GM23248 (cell line): ENCODE data around the gene NDUFA5. TPM values are rescaled to one million over a fixed set of nuclear protein-coding genes. Genes with fewer than 3 reads are reported as not detected.

Experiments used
- DNase-seq: peaks from one replicate; pipeline ENCODE4 v3.0.0-alpha.2; 2015
- H2AFZ ChIP-seq: fragments of 200-600 bp; sonication (generic); 2 replicates; pipeline ENCODE4 v1.6.1; 2016; ENCODE audit warnings: antibody characterized with exemption
- H3F3A ChIP-seq: fragments of 200-600 bp; sonication (generic); 2 replicates; pipeline ENCODE4 v1.6.1; 2016; ENCODE audit warnings: mild to moderate bottlenecking, antibody characterized with exemption, mixed run types; ENCODE audit not compliant: insufficient read depth
- H3K27ac ChIP-seq: fragments of 200-600 bp; sonication (generic); 2 replicates; pipeline ENCODE4 v1.5.1; 2016; ENCODE audit warnings: mild to moderate bottlenecking
- H3K27me3 ChIP-seq: fragments of 200-600 bp; sonication (generic); replicated peaks from 2 replicates; pipeline ENCODE4 v1.6.1; 2016; ENCODE audit warnings: mild to moderate bottlenecking; ENCODE audit not compliant: insufficient read depth
- H3K36me3 ChIP-seq: fragments of 200-600 bp; sonication (generic); 2 replicates; pipeline ENCODE4 v1.6.1; 2016; ENCODE audit warnings: low read depth, mild to moderate bottlenecking
- H3K4me1 ChIP-seq: fragments of 200-600 bp; sonication (generic); 2 replicates; pipeline ENCODE4 v1.6.1; 2016; ENCODE audit warnings: mild to moderate bottlenecking; ENCODE audit not compliant: insufficient read depth
- H3K4me2 ChIP-seq: fragments of 200-600 bp; sonication (generic); one replicate; pipeline ENCODE4 v1.6.1; 2016; ENCODE audit warnings: mild to moderate bottlenecking; ENCODE audit not compliant: unreplicated experiment
- H3K4me3 ChIP-seq: fragments of 200-600 bp; sonication (generic); 2 replicates; pipeline ENCODE4 v1.5.1; 2016; ENCODE audit warnings: mild to moderate bottlenecking
- H3K79me2 ChIP-seq: fragments of 200-600 bp; sonication (generic); 2 replicates; pipeline ENCODE4 v1.6.1; 2016; ENCODE audit warnings: mild to moderate bottlenecking; ENCODE audit not compliant: insufficient read depth
- H3K9ac ChIP-seq: fragments of 200-600 bp; sonication (generic); 2 replicates; pipeline ENCODE4 v1.6.1; 2016; ENCODE audit warnings: mild to moderate bottlenecking
- H3K9me2 ChIP-seq: fragments of 200-600 bp; sonication (generic); 2 replicates; pipeline ENCODE4 v1.6.1; 2016; ENCODE audit warnings: mixed run types, mild to moderate bottlenecking, moderate library complexity; ENCODE audit not compliant: insufficient read depth
- H3K9me3 ChIP-seq: fragments of 200-600 bp; sonication (generic); one replicate; pipeline ENCODE4 v1.6.1; 2017; ENCODE audit warnings: low read depth
- H4K20me1 ChIP-seq: fragments of 200-600 bp; sonication (generic); 2 replicates; pipeline ENCODE4 v1.6.0; 2016; ENCODE audit not compliant: insufficient read depth
- EZH2 ChIP-seq: fragments of 200-600 bp; sonication (generic); IDR thresholded peaks from 2 replicates; pipeline ENCODE4 v1.6.1; 2018; ENCODE audit warnings: antibody characterized with exemption, mild to moderate bottlenecking; ENCODE audit not compliant: insufficient read depth, poor library complexity, severe bottlenecking
- EZH2phosphoT487 ChIP-seq: fragments of 200-600 bp; sonication (generic); IDR thresholded peaks from 2 replicates; pipeline ENCODE4 v1.6.1; 2018; ENCODE audit warnings: antibody characterized with exemption, moderate library complexity, mild to moderate bottlenecking, low read depth; ENCODE audit not compliant: insufficient read depth
- WGBS, 2 experiments: methylation state at CpG; one replicate each; pipeline ENCODE4 v1.1.6; 2015 to 2017; ENCODE audit warnings: low lambda C conversion rate in 2 of 2, low coverage in 1 of 2; ENCODE audit errors: missing lambda C conversion rate in 2 of 2; 5-methylcytosine and 5-hydroxymethylcytosine counted together
- in situ Hi-C: fragments of 300-500 bp; cut with MboI; formaldehyde crosslinking; loops from 2 replicates; pipeline ENCODE4 v1.15.0; 2020
- polyA plus RNA-seq: library from polyadenylated mRNA; unstranded; fragments of >200 nt; fragmentation: Nextera tagmentation; extraction: Ambion mirVana; gene quantifications from 2 replicates; pipeline ENCODE4 v1.2.1, GENCODE V29; 2016
- total RNA-seq: library from RNA; depleted of rRNA; stranded (reverse); fragments of >200 nt; shearing (Covaris generic); gene quantifications from 2 replicates; pipeline ENCODE4 v1.2.3, GENCODE V29; 2014

Gene NDUFA5
- total and polyA plus RNA-seq, 2 experiments from 2014 or later: 52.4 to 110 TPM

DNA sequence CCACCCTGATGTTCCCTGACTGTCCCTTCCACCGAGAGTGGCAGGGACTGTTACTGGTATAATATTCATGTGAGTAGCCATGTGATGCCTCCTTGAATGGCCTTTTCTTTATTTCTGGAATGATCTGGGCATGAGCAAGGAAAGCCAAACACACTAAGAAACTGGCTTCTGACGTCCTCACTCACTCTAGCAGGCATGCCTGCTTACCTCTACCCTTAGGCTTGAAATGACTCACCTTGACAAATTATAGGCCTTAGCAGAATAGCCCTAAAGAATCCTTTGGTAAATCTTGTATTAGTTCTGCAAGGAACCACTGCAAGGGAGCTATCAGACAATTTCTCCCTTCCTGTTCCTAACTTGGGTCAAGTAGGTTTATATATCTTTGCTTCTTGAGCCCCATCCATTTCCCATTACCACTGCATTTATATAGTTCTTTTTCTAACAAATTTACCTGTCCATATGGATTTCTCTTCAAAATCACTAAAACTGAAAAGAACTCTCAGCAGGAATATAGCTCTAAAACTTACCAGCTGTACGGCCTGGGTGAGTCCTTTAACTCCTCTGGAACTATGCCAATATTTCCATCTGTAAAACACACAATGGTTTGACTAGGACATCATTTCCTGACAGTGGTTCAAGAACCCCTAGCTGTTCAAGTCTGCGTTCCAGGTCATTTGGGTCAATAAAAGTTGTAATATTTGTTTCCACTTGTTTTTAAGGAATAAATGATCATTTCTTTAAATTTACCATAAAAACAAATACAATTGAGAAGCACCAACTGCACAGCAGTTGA, 13.0 kb upstream of the NDUFA5 start:
- TF ChIP-seq EZH2phosphoT487 (no peak), EZH2 (no peak)
- no peaks in the 10 kb centered on the region for H3K9me3 ChIP-seq
- no peak overlapping the region for H3K4me2 ChIP-seq
- H3K36me3 ChIP-seq: no peaks in the 10 kb centered on the region
- no peaks in the 10 kb centered on the region for H3K27me3 ChIP-seq
- H2AFZ ChIP-seq: no peak overlapping the region
- no peak for DNase-seq
- no peaks in the 10 kb centered on the region for H4K20me1 ChIP-seq
- no peaks in the 10 kb centered on the region for H3K79me2 ChIP-seq
- no peaks in the 10 kb centered on the region for H3F3A ChIP-seq
- in situ Hi-C loops: no loop called here
- H3K9ac ChIP-seq: no peak overlapping the region
- WGBS, 2 experiments: 47 to 55% methylated on average over 4 of the region's 4 CpGs
- no peak overlapping the region for H3K4me3 ChIP-seq
- no peak overlapping the region for H3K27ac ChIP-seq
- H3K4me1 ChIP-seq: no peaks in the 10 kb centered on the region
- H3K9me2 ChIP-seq: no peaks in the 10 kb centered on the region

DNA sequence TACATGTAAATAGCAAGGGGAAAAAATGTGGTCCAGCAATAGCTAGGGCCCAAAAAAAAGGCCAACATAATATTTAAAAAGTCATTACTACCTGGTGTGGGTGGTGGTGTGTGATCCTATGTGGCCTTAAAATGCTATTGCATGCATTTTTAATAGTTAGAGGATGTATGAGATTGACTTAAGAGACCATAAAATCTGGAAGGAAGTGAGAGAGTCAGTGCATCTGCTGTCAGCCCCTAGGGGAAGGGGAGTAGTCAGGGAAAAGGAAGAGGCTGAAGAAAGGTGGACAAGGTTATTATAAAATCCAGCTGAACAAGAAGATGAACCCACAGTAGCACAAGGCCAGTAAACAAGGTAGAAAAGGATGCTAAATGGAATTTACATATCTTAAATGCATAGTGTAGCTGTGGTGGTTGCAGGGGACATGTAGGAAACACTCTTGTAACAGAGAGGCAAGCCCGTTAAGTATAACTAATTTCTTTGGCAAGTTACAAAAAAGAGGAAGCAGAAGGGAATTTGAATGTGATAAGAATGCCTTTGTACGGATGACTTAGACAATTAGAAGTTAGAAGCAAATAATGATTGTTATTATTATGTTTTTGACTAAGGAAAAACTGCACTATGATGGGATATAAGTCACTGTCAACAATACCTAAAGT, 11.9 kb upstream of the NDUFA5 start:
- DNase-seq: no peak
- Histone ChIP-seq H3K9me2 (no peaks in the 10 kb centered on the region), H3K36me3 (no peaks in the 10 kb centered on the region), H3K27me3 (no peaks in the 10 kb centered on the region), H3K9ac (no peak overlapping the region), H3F3A (no peaks in the 10 kb centered on the region), H3K4me2 (no peak overlapping the region), H3K9me3 (no peaks in the 10 kb centered on the region), H3K4me3 (no peak overlapping the region), H3K79me2 (no peaks in the 10 kb centered on the region), H3K27ac (no peak overlapping the region), H3K4me1 (no peaks in the 10 kb centered on the region), H4K20me1 (no peaks in the 10 kb centered on the region), H2AFZ (no peak overlapping the region)
- WGBS, 2 experiments: 6 to 8% methylated on average over 2 of the region's 2 CpGs
- TF ChIP-seq EZH2phosphoT487 (no peak), EZH2 (no peak)
- in situ Hi-C loops: no loop called here

DNA sequence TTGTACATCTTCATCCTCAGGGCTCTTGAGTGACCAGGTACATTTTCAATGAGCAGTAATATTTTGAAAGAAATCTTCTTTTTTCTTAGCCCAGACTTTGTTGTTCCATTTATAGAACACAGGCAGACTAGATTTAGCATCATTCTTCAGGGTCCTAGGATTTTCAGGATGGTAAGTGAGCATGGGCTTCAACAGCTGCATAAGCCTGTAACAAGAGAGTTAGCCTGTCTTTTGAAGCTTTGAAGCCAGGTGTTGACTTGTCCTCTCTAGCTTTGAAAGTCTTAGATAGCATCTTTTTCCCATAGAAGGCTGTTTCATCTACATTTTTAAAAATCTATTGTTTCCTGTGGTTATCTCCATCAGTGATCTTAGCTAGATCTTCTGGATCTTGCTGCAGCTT, 4.5 kb upstream of the NDUFA5 start:
- Histone ChIP-seq H3K9me3 (no peaks in the 10 kb centered on the region), H3K9me2 (no peaks in the 10 kb centered on the region), H3K4me2 (no peak overlapping the region), H4K20me1 (no peaks in the 10 kb centered on the region), H3K36me3 (no peaks in the 10 kb centered on the region), H3K79me2 (peaks cover 4% of the 10 kb centered on the region), H3F3A (peaks cover 9% of the 10 kb centered on the region; the same call in 1 of the 2 replicates), H3K27me3 (no peaks in the 10 kb centered on the region), H2AFZ (no peak overlapping the region), H3K9ac (no peak overlapping the region), H3K4me1 (0 out of 2 replicates have a peak, but pooled peaks cover 6% of the 10 kb centered on the region), H3K27ac (no peak overlapping the region), H3K4me3 (no peak overlapping the region)
- TF ChIP-seq EZH2: no peak
- TF ChIP-seq EZH2phosphoT487: no peak
- in situ Hi-C loops: no loop called here
- no peak for DNase-seq

DNA sequence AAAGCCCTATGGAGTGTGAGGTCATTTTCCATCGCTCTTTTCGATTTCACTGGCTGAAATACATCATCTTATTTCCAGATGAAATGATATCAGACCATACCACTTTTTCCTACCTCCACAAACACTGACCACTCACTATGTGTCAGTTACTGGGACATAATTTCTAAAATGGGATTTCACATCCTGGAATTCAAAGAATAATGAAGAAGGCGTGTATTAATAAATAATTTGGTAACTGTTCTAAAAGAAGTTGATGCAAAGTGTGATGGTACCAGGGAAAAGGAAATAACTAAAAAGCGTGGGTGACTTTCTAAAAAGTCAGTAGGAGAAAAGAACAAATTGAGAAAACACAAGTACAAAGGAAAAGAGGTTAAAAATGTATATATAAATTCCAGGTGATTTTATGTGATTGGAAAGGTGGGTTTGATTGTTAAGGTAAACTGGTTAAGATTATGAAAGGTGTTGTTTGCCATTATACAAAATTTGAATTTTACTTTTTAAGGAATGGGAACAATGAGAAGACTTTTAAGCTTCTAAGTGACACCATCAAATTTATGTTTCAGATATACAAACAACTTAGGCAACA, 764 bp upstream of the NDUFA5 start:
- Histone ChIP-seq H3K4me3 (peak overlapping the region; percentile 95), H4K20me1 (no peaks in the 10 kb centered on the region), H3K27ac (peak overlapping the region; percentile 64), H3K4me2 (peak overlapping the region; percentile 90), H3F3A (peaks cover 9% of the 10 kb centered on the region; the same call in 1 of the 2 replicates), H3K27me3 (no peaks in the 10 kb centered on the region), H3K9me2 (no peaks in the 10 kb centered on the region), H3K9ac (peak overlapping the region; percentile 89), H3K4me1 (peaks cover 12% of the 10 kb centered on the region), H3K9me3 (no peaks in the 10 kb centered on the region), H3K79me2 (peaks cover 38% of the 10 kb centered on the region), H3K36me3 (no peaks in the 10 kb centered on the region), H2AFZ (peak overlapping the region; percentile 100)
- 20 to 22% methylated on average over 4 of the region's 4 CpGs for WGBS, 2 experiments
- no peak for DNase-seq
- TF ChIP-seq EZH2: no peak
- in situ Hi-C loops: no loop called here
